ENCODE data around the gene COQ7.

The COQ7 gene

DNA sequence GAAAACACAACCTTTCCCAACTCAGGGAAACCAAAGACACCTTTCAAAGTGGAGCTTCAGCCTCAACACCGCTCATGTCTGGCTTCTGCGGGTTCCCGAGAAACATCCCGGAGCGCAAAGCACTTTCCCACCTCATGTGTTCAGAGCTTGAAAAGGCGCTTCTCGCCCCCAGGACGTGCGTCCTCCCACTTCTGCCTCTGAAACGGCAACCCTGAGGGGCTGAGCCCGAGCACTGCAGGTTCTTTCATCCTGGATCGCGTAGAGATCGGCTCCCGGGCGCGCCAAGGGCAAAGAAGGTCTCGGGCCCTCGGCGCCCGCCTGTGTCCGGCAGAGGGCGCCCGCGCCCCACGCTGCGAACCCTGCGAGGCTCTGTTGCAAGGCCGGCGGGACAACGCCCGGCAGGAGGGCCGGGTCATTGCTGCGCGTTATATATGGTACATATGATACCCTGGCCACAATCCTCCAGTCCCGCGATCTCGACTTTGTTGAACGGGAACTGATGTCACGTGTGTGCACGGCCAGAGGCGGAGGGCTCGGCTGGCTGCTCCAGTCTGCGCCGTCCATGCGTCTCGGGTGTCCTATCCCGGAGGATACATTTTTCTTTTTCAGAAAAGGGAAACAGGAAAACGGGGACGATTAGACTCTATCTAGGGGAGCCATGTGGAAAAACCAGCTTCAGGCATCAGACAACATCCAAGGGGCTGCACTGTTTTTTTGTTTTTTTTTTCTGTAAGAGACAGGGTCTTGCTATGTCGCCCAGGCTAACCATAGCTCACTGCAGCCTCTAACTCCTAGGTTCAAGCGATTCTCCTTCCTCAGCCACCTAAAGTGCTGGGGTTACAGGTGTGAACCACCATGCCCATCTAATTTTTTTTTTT, 19.1 kb downstream of the COQ7 start:
- DNase-seq (ENCODE audit: low read depth): peak; percentile 72

DNA sequence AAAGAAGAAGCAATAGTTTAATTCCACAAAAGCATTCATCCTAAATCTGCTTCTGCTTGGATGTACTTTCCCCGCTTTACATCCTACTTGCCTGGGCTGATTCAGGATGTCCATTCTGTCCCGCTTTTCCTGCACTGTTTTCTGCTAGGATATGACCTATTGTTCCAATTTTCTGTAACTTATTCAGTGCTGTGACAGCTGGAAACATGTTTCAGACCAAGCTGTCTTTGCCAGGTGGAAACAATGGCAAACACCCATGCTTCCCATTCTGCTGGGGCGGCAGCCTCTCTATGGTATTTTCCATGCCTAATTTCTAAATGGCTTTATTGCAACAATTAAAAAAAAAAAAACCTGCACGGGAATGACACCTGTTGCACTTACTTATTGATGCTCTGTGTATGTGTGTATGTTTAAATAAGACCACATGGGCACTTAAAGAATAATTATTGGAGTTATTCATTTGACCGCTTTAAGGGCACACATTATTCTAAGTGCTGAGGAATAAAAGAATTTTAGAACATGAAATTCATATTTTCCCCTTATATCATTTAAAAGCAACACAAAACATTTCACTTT, 21.0 kb downstream of the COQ7 start:
- DNase-seq (ENCODE audit: low read depth): no peak

DNA sequence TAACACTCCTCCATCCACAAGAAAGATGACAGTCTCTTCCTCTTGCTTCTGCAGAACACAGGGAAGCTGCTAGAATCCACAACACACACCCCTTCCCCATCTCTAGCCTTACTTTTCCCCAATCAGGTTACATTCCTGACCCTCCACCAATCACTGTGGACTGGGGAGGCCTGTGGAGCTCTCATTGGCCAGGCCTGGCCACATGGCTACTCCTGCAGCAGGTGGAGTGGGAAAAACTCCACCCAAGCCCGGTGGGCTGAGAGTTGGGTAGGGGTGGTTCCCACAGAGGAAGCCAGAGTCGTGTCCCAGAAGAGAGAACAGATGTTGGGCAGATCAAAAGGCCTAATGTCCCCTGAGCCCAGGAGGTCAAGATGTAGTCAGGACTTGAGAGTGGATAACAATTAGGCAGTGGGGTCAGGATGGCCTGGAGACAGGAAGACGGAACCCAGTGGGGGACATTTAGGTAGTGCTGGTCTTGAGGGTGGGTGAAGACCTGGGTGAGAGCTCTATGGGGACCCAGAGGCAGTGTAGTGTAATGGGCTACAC, 22.1 kb downstream of the COQ7 start:
- DNase-seq (ENCODE audit: low read depth): no peak

DNA sequence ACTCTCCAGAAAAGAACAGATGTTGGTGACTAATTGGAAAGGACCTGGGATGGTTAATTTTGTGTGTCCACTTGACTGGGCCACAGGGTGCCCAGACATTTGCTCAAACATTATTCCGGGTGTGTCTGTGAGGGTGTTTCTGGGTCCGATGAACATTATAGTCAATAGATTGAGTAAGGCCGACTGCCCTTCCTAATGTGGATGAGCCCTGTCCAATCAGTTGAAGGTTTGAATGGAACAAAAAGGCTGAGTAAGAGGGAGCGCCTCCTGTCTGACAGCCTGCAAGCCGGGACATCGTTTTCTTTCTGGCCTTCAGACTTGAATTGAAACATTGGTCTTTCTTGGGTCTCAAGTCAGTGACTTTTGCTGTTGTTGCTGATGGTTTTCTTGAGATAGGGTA, 23.5 kb downstream of the COQ7 start:
- DNase-seq (ENCODE audit: low read depth): no peak

DNA sequence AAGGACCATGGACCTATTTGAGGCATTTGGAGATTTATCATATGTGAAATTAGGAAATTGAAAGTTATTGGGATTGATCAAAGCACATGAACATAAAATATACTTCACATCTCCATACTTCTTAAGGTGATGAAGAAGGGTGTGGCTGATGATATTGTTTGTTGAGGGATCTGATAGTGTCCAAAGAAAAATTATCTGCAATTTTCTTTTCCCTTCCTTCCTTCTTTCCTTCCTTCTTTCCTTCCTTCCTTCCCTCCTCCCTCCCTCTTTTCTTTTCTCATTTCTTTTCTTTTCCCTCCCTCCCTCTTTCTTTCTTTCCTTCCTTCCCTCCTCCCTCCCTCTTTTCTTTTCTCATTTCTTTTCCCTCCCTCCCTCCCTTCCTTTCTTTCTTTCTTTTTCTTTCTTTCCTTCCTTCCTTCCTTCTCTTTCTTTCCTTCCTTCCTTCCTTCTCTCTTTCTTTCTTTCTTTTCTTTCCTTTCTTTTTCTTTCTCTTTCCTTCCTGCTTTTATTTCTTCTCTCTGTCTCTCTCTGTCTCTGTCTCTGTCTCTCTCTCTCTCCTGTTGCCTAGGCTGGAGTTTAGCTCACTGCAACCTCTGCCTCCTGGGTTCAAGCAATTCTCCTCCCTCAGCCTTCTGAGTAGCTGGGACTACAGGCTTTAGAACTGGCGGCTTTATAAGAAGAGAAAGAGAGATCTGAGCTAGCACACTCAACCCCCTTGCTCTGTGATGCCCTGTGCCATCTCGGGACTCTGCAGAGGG, 25.4 kb downstream of the COQ7 start:
- no peak for DNase-seq (ENCODE audit: low read depth)

DNA sequence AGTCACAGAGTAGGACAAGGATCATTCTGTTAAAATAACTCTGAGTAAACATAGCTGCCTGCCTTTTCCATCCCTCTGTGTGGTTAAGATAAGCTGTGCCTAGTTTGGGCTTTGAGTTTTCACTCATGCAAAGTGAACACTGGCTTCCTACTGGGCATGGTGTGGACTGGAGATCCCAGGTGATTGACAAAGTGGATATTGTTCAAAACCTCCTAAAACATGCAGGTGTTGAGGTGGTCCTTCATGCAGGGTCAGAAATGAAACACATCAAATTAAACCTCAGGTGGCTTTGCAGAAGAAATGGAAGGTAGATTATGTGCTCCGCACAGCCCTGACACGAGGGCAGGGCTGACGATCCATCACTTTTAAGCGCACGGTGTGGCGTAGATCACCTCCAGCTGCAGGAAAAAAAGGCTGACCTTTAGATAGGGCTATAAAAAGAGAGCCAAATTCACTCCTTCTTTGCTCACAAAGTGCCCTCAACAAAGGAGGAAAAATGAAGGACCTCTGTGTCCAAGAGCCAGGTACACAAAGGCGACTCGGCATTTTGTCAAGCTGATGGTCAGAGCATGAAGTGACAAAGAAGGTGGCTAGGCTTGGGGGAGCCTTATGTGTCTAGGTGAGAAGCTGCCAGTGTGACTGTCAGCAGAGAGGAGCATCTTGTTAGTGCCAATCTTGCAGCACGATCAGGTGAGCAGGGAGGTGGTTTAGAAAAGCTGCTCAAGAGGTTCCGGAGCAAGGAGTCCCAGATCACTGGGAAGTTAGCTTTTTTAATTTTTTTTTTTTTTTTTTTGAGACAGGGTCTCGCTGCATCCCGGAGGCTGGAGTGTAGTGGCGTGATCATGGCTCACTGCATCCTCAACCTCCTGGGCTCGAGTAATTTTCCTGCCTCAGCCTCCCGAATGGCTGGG, 26.5 kb downstream of the COQ7 start:
- no peak for DNase-seq (ENCODE audit: low read depth)

DNA sequence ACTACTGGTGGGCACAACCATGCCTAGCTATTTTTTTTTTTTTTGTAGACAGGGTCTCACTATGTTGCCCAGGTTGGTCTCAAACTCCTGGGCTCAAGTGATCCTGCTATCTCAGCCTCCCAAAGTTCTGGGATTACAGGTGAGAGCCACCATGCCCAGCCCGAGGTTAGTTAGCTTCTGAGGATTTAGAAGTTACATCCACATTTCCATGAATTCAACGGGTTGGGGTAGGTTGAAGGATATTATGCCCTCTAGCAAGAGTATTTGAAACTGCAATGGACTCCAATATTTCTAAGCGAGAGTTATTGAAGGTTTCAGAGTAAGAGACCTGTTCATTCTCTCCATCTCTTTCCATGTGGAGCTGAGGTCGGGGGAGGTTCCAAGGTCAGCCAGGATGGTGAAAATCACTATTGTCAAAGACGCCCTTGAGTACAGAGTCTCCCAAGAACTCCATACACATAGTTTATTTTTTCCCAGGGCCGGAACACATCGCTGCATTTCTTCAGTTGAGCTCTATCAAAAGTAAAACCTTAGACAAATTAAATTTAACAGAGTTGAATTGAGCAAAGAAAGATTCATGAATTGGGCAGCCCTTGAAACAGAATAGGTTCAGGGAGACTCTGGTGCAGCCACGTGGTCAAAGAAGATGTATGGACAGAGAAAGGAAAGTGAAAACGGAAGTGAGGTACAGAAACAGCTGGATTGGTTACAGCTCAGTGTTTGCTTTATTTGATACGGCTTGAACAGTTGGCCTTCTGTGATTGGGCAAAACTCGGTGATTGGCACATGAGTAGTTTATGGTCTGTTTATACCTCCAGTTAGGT, 27.3 kb downstream of the COQ7 start:
- no peak for DNase-seq (ENCODE audit: low read depth)

DNA sequence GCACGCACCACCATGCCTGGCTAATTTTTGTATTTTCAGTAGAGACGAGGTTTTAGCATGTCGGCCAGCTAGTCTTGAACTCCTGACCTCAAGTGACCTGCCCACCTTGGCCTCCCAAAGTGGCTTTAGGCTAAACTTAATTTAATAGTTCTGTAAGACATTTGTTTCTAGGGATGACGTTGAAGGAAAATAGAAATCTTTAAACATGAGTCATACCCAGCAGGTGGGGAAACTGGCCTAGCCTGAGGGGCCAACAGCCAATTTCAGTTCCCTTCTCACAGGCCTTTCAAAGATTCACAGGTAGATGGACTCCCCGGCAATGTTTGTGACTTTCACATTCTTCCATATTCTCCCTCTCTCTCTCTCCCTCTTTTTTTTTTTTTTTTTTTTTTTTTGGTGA, 28.2 kb downstream of the COQ7 start:
- DNase-seq (ENCODE audit: low read depth): no peak

DNA sequence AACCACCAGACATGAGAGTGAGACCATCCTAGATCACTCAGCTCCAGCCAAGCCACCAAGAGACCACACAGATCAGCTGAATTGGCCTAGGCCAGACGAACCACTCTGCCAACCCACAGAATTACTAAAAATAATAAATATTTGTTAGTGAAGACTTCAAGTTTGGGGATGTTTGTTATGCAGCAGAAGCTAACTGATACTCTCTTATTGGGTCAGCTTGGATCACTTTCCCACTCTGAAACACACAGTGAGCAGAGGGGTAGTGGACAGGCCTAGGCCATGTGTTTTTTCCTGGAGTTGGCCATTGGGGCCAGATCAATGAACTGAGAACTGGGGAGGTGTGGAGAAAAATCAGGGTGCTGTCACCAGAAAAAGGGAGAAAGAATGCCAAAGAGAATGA, 30.8 kb downstream of the COQ7 start:
- DNase-seq (ENCODE audit: low read depth): no peak

DNA sequence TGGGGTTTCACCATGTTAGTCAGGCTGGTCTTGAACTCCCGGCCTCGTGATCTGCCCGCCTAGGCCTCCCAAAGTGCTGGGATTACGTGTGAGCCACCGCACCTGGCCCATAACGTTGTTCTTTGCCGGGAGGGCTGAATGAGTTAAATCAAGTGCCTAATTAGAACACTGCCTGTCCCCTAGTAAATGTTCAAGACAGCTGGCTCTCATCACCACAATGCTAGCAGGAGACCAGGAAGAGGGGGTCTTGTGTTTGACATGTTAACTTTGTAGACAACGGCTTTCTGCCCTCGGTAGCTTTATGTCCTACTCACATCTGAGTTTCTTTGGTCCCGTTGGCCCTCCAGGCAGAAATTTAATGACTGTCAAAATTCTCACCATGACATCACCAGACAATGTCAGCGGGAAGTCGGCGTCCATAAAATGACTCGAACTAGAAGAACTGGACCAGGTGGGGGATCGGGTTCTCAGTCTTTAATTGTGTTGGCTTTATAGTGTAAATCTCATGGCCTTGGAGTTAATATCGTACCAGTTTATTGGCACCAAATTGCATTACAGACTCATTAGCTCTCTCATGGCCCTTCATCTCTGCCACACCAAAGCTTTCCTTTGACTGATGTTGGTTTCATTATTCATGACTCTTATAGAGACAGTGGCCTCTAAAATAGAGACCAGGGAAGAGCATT, 34.9 kb downstream of the COQ7 start:
- no peak for DNase-seq (ENCODE audit: low read depth)

DNA sequence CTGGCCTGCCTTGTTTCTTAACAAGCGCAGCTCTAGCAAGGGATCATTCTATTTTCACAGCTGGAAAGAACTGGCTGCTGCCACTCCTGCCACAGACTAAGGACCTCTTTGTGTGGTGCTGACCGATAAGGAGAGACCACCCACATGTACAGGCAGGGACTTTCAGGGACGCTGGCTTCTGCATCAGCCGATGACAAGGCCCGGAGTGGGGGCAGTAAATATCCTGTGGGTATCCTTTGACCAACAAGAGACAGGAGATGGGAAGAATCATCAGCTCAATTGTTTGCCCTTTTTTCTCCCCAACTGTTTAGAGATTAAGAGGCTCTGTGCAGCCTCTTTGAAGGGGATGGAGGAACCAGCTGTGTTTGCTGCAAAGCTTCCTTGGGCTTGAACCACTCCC, 37.2 kb downstream of the COQ7 start:
- DNase-seq (ENCODE audit: low read depth): no peak

DNA sequence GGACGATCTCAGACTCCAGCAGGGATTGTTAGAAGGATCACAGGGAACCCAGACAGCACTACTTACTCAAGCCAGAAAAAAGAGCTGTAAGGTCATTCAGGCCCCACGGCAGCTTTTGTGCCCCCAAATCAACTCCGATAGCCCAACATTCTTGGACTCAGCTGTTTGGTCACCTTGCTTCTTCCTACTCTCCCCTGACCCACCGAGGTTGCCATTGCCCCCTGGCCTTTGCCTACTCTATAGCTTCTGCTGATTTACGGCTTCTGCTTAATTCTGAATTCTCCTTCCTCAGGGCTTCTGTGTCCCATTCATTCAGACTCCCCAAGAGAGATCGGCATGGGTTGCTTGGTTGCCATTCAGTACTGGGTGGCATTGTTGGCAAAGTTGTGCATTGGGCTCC, 37.7 kb downstream of the COQ7 start:
- no peak for DNase-seq (ENCODE audit: low read depth)

DNA sequence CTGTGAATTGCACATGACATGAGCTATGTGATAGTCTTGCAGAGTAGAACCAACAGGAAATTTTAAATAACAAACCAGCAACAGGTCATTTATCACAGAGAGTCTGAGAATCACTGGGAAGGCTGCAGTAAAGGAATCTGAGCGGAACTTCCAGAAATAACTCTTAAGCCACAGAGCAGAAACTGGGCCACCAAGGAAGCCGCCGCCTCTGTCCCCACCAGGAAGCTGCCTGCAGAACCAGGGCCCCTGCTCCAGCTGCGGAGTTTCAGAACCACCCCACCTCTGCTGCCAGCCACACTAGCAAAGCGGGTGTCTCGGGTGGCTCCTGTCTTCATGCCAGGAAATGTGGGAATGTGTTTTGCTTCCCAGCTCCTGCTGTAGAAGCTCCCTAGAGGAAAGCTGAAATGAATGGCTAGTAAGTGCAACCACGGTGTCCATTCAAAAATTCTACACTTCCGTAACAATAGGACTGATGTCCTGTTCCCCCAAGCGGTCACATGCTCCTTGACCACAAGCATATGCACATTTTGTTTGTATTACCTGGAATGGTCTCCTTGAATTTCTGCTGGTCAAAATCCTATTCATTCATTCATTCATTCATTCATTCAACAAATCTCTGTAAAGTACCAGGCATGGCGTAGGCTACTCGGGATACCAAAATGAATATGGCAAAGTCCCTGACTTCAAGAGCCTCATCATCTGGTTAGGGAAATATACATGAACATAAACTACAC, 38.6 kb downstream of the COQ7 start:
- DNase-seq (ENCODE audit: low read depth): no peak

DNA sequence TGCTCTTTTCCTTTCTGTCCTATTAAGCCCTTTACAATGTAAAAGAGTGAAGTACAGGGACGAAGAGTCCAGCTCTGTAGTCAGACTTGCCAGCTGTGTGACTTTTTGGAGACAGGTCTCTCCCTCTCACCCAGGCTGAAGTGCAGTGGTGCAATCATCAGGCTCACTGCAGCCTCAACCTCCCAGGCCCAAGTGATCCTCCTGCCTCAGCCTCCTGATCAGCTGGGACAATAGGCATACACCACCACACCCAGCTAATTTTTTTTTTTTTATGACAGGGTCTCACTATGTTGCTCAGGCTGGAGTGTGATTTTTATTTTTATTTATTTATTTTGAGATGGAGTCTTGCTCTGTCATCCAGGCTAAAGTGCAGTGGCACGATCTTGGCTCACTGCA, 39.2 kb downstream of the COQ7 start:
- no peak for DNase-seq (ENCODE audit: low read depth)

DNA sequence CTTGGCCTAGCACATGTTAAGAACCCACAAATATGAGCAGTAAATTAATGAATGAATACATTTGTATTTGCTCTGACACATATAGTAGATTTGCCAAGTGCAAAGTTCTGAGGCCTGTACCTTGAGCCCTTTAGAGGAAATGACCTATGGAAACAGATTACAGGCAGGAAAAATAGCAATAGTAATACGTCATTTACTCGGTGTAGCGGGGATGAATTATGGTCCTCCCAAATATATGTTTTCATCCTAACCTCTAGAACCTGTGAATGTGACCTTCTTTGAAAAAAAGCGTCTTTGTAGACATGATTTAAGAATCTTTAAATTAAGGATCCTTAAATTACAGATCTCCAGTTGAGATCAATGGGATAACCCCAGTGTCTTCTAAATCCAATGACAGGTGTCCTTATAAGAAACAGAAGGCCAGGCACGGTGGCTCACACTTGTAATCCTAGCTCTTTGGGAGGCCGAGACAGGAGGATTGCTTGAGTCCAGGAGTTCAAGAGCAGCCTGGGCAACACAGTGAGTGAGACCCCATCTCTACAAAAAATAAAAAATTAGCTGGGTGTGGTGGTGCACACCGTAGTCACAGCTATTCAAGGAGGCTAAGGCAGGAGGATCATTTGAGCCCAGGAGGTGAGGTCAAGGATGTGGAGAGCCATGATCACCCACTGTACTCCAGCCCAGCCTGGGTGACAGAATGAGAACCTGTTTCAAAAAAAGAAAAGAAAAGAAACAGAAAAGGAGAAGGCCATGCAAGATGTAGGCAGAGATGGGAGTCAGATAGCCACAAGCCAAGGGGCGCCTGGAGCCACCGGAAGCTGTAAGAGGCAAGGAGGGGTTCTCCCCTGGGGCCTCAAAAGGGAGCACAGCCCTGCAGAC, 41.2 kb downstream of the COQ7 start:
- no peak for DNase-seq (ENCODE audit: low read depth)

DNA sequence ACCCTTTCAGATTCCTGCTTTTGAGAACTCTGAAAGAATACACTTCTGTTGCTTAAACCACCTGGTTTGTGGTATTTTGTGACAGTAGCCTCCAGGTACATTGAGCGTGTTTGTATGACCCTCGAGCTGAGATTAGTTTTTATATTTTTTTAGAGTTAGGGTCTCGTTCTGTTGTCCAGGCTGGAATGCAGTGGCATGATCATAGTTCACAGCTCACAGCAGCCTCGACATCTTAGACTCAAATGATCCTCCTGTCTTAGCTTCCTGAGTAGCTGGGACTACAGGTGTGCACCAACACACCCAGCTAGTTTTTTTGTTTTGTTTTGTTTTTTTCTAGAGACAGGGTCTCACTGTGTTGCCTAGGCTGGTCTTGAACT, 41.9 kb downstream of the COQ7 start:
- no peak for DNase-seq (ENCODE audit: low read depth)

DNA sequence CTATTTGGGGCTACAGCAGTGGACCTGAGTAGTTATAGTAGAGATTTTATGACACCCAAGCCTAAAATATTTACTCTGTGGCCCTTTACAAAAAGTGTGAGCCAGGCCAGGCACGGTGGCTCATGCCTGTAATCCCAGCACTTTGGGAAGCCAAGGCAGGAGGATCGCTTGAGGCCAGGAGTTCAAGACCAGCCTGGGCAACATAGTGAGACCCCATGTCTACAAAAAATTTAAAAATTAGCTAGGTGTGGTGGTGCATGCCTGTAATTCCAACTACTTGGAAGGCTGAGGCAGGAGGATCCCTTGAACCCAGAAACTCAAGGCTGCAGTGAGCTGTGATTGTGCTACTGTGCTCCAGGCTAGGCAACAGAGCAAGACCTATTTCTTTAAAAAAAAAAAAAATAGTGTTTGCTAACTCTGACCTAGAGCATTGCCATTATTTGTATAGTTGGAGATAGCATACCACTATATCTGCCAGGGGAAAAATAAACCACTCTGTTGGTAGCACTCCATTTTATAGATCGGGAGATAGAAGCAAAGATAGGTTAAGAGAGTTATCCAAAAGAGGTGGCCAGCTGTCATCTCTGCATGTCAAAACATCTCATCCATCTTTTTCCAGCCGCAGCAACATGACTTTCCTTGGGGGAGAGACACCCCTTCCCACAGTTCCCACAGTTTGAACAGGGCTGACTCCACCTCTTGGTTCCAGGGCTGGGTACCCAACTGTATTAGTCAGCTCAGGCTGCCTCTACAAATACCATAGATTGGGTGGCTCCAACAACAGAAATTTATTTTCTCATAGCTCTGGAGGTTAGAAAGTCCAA, 43.3 kb downstream of the COQ7 start:
- DNase-seq (ENCODE audit: low read depth): no peak

DNA sequence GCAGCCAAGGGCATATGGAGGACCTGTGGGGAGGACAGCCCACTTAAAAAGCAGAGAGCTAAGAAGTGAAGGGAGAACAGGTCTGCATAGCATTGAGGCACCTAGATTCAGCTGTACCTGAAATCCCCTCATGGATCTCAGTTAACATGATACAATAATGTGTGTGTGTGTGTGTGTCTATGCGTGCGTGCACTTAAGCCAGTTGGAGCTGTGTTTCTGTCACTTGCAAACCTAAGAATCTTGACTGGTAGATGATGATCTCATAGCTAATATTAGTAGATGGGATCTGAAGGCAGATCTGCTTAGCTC, 44.6 kb downstream of the COQ7 start:
- no peak for DNase-seq (ENCODE audit: low read depth)

Data from stimulated activated CD8-positive, alpha-beta memory T cell treated with anti-CD3 and anti-CD28 coated beads, Interleukin-4, amount 100 ng/mL, for 24 hours (primary cell).